Mesenteric fat pad (tissue), 1 donor: ENCODE data around the gene HPCAL4. TPM values are rescaled to one million over a fixed set of nuclear protein-coding genes. Genes with fewer than 3 reads are reported as not detected.

Source experiments
- DNase-seq: peaks from one replicate; pipeline ENCODE4 v3.0.0-alpha.2; 2020; ENCODE audit warnings: low spot score
- total RNA-seq: library from RNA; stranded (reverse); fragmentation: NEBNext Ultra II Directional; extraction: Animal tissue kit (Norgen Biotek cat#: 25700); gene quantifications from one replicate; pipeline ENCODE4 v1.2.1, GENCODE V29; 2021
- donor health status: DM: yes; HTN: yes; CAD: no.

The HPCAL4 gene
- total RNA-seq, 1 donor from 2014 or later: not detected

GRCh38 chr1:39677645-39678044 is 13.6 kb downstream of the HPCAL4 start:
- DNase-seq: no peak

GRCh38 chr1:39676948-39677548 is 14.2 kb downstream of the HPCAL4 start:
- DNase-seq: no peak

GRCh38 chr1:39675220-39675619 is 16.0 kb downstream of the HPCAL4 start:
- DNase-seq: no peak

- no peak for DNase-seq
Observed at GRCh38 chr1:39673215-39673614, 18.0 kb downstream of the HPCAL4 start.

- DNase-seq: no peak
Observed at GRCh38 chr1:39672551-39672947, 18.7 kb downstream of the HPCAL4 start.

GRCh38 chr1:39671793-39672550 is 19.3 kb downstream of the HPCAL4 start, which contains the start of gene NT5C1A:
NT5C1A (minus strand) TSS chr1:39672107; CDS start chr1:39672038, 69 bp downstream.
- no peak for DNase-seq

- no peak for DNase-seq
Observed at GRCh38 chr1:39671433-39671792, 19.8 kb downstream of the HPCAL4 start.

GRCh38 chr1:39670689-39671088 is 20.5 kb downstream of the HPCAL4 start:
- no peak for DNase-seq

GRCh38 chr1:39668894-39669293 is 22.3 kb downstream of the HPCAL4 start:
- no peak for DNase-seq

- no peak for DNase-seq
Observed at GRCh38 chr1:39668111-39668510, 23.1 kb downstream of the HPCAL4 start.

- DNase-seq: no peak
Observed at GRCh38 chr1:39666772-39667171, 24.5 kb downstream of the HPCAL4 start.

GRCh38 chr1:39663559-39663958 is 27.7 kb downstream of the HPCAL4 start:
- DNase-seq: no peak

- DNase-seq: no peak
Observed at GRCh38 chr1:39662861-39663260, 28.4 kb downstream of the HPCAL4 start.

- DNase-seq: no peak
Observed at GRCh38 chr1:39659538-39659937, 31.7 kb downstream of the HPCAL4 start.

- DNase-seq: no peak
Observed at GRCh38 chr1:39659110-39659509, 32.1 kb downstream of the HPCAL4 start.

- DNase-seq: no peak
Observed at GRCh38 chr1:39657923-39658485, 33.2 kb downstream of the HPCAL4 start.

- DNase-seq: no peak
Observed at GRCh38 chr1:39657402-39657801, 33.8 kb downstream of the HPCAL4 start.

- no peak for DNase-seq
Observed at GRCh38 chr1:39656391-39656790, 34.8 kb downstream of the HPCAL4 start.

- DNase-seq: no peak
Observed at GRCh38 chr1:39655578-39656268, 35.5 kb downstream of the HPCAL4 start.

- no peak for DNase-seq
Observed at GRCh38 chr1:39654291-39654690, 36.9 kb downstream of the HPCAL4 start.

GRCh38 chr1:39653546-39654031 is 37.6 kb downstream of the HPCAL4 start:
- DNase-seq: no peak

- no peak for DNase-seq
Observed at GRCh38 chr1:39652554-39652953, 38.7 kb downstream of the HPCAL4 start.
